ENCODE data around the gene ANGPTL5.
"Not testable (repeated sequence)": the region's sequence is repeated elsewhere in the genome, so short reads cannot be mapped to it uniquely, and the experiment has no call there.

The ANGPTL5 gene

GRCh38 chr11:101916422-101916821 is at the start of gene ANGPTL5:
TSS of gene ANGPTL5 (minus strand) at chr11:101916522. CDS start at chr11:101907909, 8,613 bp downstream.
- DNase-seq: no peak

- not testable (repeated sequence) for DNase-seq
These were observed 47.9 kb upstream of the ANGPTL5 start for GRCh38 chr11:101964200-101964599.

- DNase-seq: no peak
These were observed 43.9 kb upstream of the ANGPTL5 start for GRCh38 chr11:101960231-101960630.

GRCh38 chr11:101955701-101956100 is 39.4 kb upstream of the ANGPTL5 start:
- DNase-seq: no peak

GRCh38 chr11:101955278-101955677 is 39.0 kb upstream of the ANGPTL5 start:
- DNase-seq: no peak

- DNase-seq: no peak
These were observed 33.4 kb upstream of the ANGPTL5 start for GRCh38 chr11:101949680-101950220.

- no peak for DNase-seq
These were observed 29.1 kb upstream of the ANGPTL5 start for GRCh38 chr11:101945448-101945847.

GRCh38 chr11:101944923-101945322 is 28.6 kb upstream of the ANGPTL5 start:
- no peak for DNase-seq

- DNase-seq: no peak
These were observed 24.7 kb upstream of the ANGPTL5 start for GRCh38 chr11:101940901-101941520.

- DNase-seq: no peak
These were observed 15.4 kb upstream of the ANGPTL5 start for GRCh38 chr11:101931692-101932091.

- no peak for DNase-seq
These were observed 13.1 kb upstream of the ANGPTL5 start for GRCh38 chr11:101929294-101929915.

GRCh38 chr11:101923554-101923953 is 7.2 kb upstream of the ANGPTL5 start:
- DNase-seq: no peak

GRCh38 chr11:101920992-101921391 is 4.7 kb upstream of the ANGPTL5 start:
- no peak for DNase-seq

GRCh38 chr11:101917226-101917625 is 904 bp upstream of the ANGPTL5 start:
- no peak for DNase-seq

GRCh38 chr11:101915791-101916291 is 481 bp downstream of the ANGPTL5 start:
- no peak for DNase-seq

- peak; percentile 83 for DNase-seq
These were observed 1.4 kb downstream of the ANGPTL5 start, which contains the start of gene CEP126 for GRCh38 chr11:101914738-101915426. TSS of gene CEP126 (plus strand) at chr11:101915010. CDS start at chr11:101915285, 275 bp downstream.

- no peak for DNase-seq
These were observed 2.0 kb downstream of the ANGPTL5 start for GRCh38 chr11:101914341-101914737.

GRCh38 chr11:101913656-101914055 is 2.7 kb downstream of the ANGPTL5 start:
- DNase-seq: no peak

GRCh38 chr11:101912823-101913284 is 3.5 kb downstream of the ANGPTL5 start:
- no peak for DNase-seq

- DNase-seq: no peak
These were observed 7.2 kb downstream of the ANGPTL5 start for GRCh38 chr11:101909087-101909486.

GRCh38 chr11:101907815-101908214 is 8.5 kb downstream of the ANGPTL5 start:
- DNase-seq: no peak

- no peak for DNase-seq
These were observed 21.8 kb downstream of the ANGPTL5 start for GRCh38 chr11:101894505-101894904.

GRCh38 chr11:101889767-101890166 is 26.6 kb downstream of the ANGPTL5 start:
- no peak for DNase-seq

Data from NCI-H226 (cell line).